Mucosa of rectum (tissue), 2 donors: ENCODE data around the gene IGSF21.

Experiments
- H3K27ac ChIP-seq, 2 donors: one replicate each; pipeline ENCODE4 v1.7.0; 2013; ENCODE audit warnings: inconsistent platforms in 2 of 2, low read depth in 2 of 2, low read length in 2 of 2
- H3K27me3 ChIP-seq, 2 donors: one replicate each; pipeline ENCODE4 v1.7.0; 2013; ENCODE audit warnings: low read length in 2 of 2; ENCODE audit not compliant: control insufficient read depth in 2 of 2, insufficient read depth in 2 of 2
- H3K36me3 ChIP-seq, 2 donors: one replicate each; pipeline ENCODE4 v1.7.0; 2013; ENCODE audit warnings: low read length in 2 of 2; ENCODE audit not compliant: control insufficient read depth in 2 of 2, insufficient read depth in 2 of 2
- H3K4me1 ChIP-seq, 2 donors: one replicate each; pipeline ENCODE4 v1.7.0; 2013; ENCODE audit warnings: low read length in 2 of 2, mild to moderate bottlenecking in 1 of 2; ENCODE audit not compliant: control insufficient read depth in 2 of 2, insufficient read depth in 2 of 2
- H3K4me3 ChIP-seq, 2 donors: one replicate each; pipeline ENCODE4 v1.7.0; 2013; ENCODE audit warnings: low read length in 2 of 2
- H3K9ac ChIP-seq, 2 donors: one replicate each; pipeline ENCODE4 v1.7.0; 2013; ENCODE audit warnings: low read length in 2 of 2, low read depth in 1 of 2, mild to moderate bottlenecking in 1 of 2
- H3K9me3 ChIP-seq, 2 donors: one replicate each; pipeline ENCODE4 v1.7.0; 2013; ENCODE audit warnings: low read length in 2 of 2; ENCODE audit not compliant: control insufficient read depth in 2 of 2
- donor health status: healthy.
- donor health status: Normal muscosa, but diverticular disease.

The IGSF21 gene

DNA sequence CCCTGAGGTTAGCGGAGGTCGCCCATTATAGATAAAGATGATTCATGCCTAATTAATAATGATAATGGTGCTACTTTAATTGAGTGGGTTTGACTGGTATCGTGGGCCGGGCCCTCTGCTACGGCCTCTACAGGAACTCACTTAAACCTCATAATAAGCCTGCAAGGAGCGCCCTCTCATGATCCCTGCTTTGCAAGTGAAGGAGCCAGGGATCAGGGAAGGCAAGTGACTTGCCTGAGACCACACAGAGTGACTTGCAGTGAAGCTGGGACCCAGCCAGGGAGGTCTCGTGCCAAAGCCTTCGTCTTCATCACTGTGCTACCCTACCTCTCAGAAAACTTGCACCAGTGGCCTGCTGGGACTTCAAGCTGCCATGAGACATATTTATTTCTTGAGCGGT lies 206.8 kb downstream of the IGSF21 start:
- no peak overlapping the region for H3K27ac ChIP-seq
- H3K9me3 ChIP-seq = no peaks in the 10 kb centered on the region
- H3K4me1 ChIP-seq = no peaks in the 10 kb centered on the region
- H3K9ac ChIP-seq = no peak overlapping the region
- no peaks in the 10 kb centered on the region for H3K36me3 ChIP-seq
- no peaks in the 10 kb centered on the region for H3K27me3 ChIP-seq
- no peak overlapping the region for H3K4me3 ChIP-seq

- Histone ChIP-seq H3K36me3 (no peaks in the 10 kb centered on the region), H3K4me1 (no peaks in the 10 kb centered on the region), H3K27me3 (no peaks in the 10 kb centered on the region), H3K4me3 (no peak overlapping the region), H3K9ac (no peak overlapping the region), H3K9me3 (no peaks in the 10 kb centered on the region), H3K27ac (no peak overlapping the region)
Measured at GRCh38 chr1:18315449-18315848, 207.9 kb downstream of the IGSF21 start.

DNA sequence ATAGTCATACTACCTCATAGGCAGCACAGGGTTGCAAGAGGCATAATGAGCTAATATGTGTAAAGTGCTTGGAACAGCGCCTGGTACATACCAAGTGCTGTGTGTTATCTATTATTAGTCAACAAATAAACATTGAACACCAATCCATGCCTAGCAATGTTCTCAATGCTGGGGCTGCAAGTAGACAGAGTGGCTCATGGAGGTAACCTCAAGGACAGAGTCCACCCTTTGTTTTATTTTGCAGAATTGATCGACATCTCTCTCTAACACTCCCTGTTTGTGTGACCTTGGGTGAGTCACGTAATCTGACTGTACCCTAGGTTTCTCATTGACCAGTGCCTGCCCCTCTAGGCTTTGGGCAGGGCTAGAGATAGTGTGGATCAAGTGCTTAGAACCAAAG lies 209.2 kb downstream of the IGSF21 start:
- H3K36me3 ChIP-seq = no peaks in the 10 kb centered on the region
- H3K27me3 ChIP-seq = no peaks in the 10 kb centered on the region
- H3K4me1 ChIP-seq = no peaks in the 10 kb centered on the region
- no peak overlapping the region for H3K4me3 ChIP-seq
- no peak overlapping the region for H3K27ac ChIP-seq
- no peak overlapping the region for H3K9ac ChIP-seq
- no peaks in the 10 kb centered on the region for H3K9me3 ChIP-seq

- no peak overlapping the region for H3K27ac ChIP-seq
- H3K4me3 ChIP-seq = no peak overlapping the region
- no peaks in the 10 kb centered on the region for H3K36me3 ChIP-seq
- no peaks in the 10 kb centered on the region for H3K27me3 ChIP-seq
- H3K9ac ChIP-seq = no peak overlapping the region
- H3K4me1 ChIP-seq = no peaks in the 10 kb centered on the region
- no peaks in the 10 kb centered on the region for H3K9me3 ChIP-seq
Measured at GRCh38 chr1:18319099-18319498, 211.5 kb downstream of the IGSF21 start.

GRCh38 chr1:18320051-18320450 lies 212.5 kb downstream of the IGSF21 start:
- H3K27ac ChIP-seq = no peak overlapping the region
- no peaks in the 10 kb centered on the region for H3K4me1 ChIP-seq
- H3K27me3 ChIP-seq = no peaks in the 10 kb centered on the region
- no peaks in the 10 kb centered on the region for H3K9me3 ChIP-seq
- no peaks in the 10 kb centered on the region for H3K36me3 ChIP-seq
- no peak overlapping the region for H3K4me3 ChIP-seq
- H3K9ac ChIP-seq = no peak overlapping the region

GRCh38 chr1:18322368-18323032 lies 214.9 kb downstream of the IGSF21 start:
- Histone ChIP-seq H3K4me1 (peaks cover 0 to 4% of the 10 kb centered on the region in 2 donors), H3K27ac (no peak overlapping the region), H3K36me3 (no peaks in the 10 kb centered on the region), H3K27me3 (no peaks in the 10 kb centered on the region), H3K4me3 (no peak overlapping the region), H3K9ac (no peak overlapping the region), H3K9me3 (no peaks in the 10 kb centered on the region)

- Histone ChIP-seq H3K4me3 (no peak overlapping the region), H3K9ac (no peak overlapping the region), H3K27ac (no peak overlapping the region), H3K27me3 (no peaks in the 10 kb centered on the region), H3K9me3 (no peaks in the 10 kb centered on the region), H3K36me3 (no peaks in the 10 kb centered on the region), H3K4me1 (peaks cover 0 to 4% of the 10 kb centered on the region in 2 donors)
Measured at GRCh38 chr1:18323259-18323658, 215.7 kb downstream of the IGSF21 start.

- Histone ChIP-seq H3K9ac (no peak overlapping the region), H3K4me1 (peaks cover 0 to 4% of the 10 kb centered on the region in 2 donors), H3K9me3 (no peaks in the 10 kb centered on the region), H3K36me3 (no peaks in the 10 kb centered on the region), H3K4me3 (no peak overlapping the region), H3K27me3 (no peaks in the 10 kb centered on the region), H3K27ac (no peak overlapping the region)
Measured at GRCh38 chr1:18324246-18324645, 216.6 kb downstream of the IGSF21 start.

DNA sequence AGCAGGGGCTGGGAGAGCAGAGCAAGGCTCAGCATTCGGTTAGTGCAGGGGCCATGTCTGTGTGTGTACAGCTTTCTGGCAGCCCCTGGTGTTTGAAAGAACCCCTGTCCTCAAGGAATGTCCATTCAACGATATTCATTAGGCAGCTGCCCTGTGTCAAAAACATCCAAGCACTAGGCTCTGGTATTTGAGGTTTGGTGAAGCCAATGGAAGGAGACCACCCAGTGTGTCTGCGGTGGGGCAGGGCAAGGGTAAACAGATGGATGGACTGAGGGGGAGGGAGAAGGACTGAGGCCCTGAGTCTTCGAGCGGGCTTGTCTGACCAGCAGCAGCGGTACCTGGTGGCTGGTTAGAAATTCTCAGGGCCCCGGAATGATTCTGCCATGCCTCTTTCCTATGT lies 217.5 kb downstream of the IGSF21 start:
- no peaks in the 10 kb centered on the region for H3K9me3 ChIP-seq
- no peak overlapping the region for H3K9ac ChIP-seq
- H3K27ac ChIP-seq = no peak overlapping the region
- H3K27me3 ChIP-seq = no peaks in the 10 kb centered on the region
- H3K4me1 ChIP-seq = peaks cover 0 to 4% of the 10 kb centered on the region in 2 donors
- no peaks in the 10 kb centered on the region for H3K36me3 ChIP-seq
- H3K4me3 ChIP-seq = no peak overlapping the region

GRCh38 chr1:18326211-18326897 lies 218.8 kb downstream of the IGSF21 start:
- H3K4me1 ChIP-seq = peaks cover 0 to 4% of the 10 kb centered on the region in 2 donors
- no peak overlapping the region for H3K27ac ChIP-seq
- peaks cover 0 to 2% of the 10 kb centered on the region in 2 donors for H3K27me3 ChIP-seq
- H3K9ac ChIP-seq = no peak overlapping the region
- H3K9me3 ChIP-seq = no peaks in the 10 kb centered on the region
- H3K36me3 ChIP-seq = no peaks in the 10 kb centered on the region
- no peak overlapping the region for H3K4me3 ChIP-seq
